SK-N-SH (cell line): ENCODE results near the gene ITCH.

ENCODE experiments used
- CTCF ChIP-seq: fragments of 200-600 bp; sonication (generic); IDR thresholded peaks from 2 replicates; pipeline ENCODE4 v1.6.1; 2017; ENCODE audit warnings: antibody characterized with exemption, mild to moderate bottlenecking, moderate library complexity
- EP300 ChIP-seq, 2 experiments: IDR thresholded peaks; 2 replicates each; pipeline versions ENCODE4 v1.4.0 to v1.6.1; 2012; ENCODE audit warnings: borderline replicate concordance in 1 of 2, low read depth in 1 of 2, low read length in 1 of 2
- NRF1 ChIP-seq: IDR thresholded peaks from 2 replicates; pipeline ENCODE4 v1.6.1; 2012; ENCODE audit warnings: low read depth, mild to moderate bottlenecking, low read length
- POLR2AphosphoS5 ChIP-seq: IDR thresholded peaks from 2 replicates; pipeline ENCODE4 v1.6.1; 2012; ENCODE audit warnings: low read depth, low read length
- RAD21 ChIP-seq: IDR thresholded peaks from 2 replicates; pipeline ENCODE4 v1.6.1; 2012; ENCODE audit warnings: mild to moderate bottlenecking, low read length
- TF ChIP-seq, protein P1 (sequence below): fragments of 150-350 bp; IDR thresholded peaks from 2 replicates; pipeline ENCODE4 v1.6.1; 2016; ENCODE audit warnings: mild to moderate bottlenecking, low read depth, low read length

DNA sequence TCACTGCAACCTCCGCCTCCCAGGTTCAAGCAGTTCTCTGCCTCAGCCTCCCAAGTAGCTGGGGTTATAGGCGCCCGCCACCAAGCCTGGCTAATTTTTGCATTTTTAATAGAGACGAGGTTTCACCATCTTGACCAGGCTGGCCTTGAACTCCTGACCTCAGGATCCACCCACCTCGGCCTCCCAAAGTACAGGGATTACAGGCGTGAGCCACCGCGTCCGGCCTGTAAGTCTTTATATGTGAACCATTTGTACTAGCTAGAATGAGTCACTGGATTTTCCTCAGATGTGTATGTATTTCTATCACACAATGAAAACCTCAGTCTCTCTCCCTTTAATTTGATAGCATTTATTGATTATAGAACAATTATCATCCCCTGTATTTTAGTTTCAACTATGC, 34.0 kb downstream of the ITCH start:
- TF ChIP-seq RAD21: no peak
- TF ChIP-seq EP300 (IDR thresholded peaks at IDR 0.05; ENCODE audit: borderline replicate concordance in 1 of 2, low read depth in 1 of 2, low read length in 1 of 2): no peak
- TF ChIP-seq CTCF: no peak
- no peak for TF ChIP-seq NRF1
- TF ChIP-seq, protein P1, sequence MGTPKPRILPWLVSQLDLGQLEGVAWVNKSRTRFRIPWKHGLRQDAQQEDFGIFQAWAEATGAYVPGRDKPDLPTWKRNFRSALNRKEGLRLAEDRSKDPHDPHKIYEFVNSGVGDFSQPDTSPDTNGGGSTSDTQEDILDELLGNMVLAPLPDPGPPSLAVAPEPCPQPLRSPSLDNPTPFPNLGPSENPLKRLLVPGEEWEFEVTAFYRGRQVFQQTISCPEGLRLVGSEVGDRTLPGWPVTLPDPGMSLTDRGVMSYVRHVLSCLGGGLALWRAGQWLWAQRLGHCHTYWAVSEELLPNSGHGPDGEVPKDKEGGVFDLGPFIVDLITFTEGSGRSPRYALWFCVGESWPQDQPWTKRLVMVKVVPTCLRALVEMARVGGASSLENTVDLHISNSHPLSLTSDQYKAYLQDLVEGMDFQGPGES: no peak
- TF ChIP-seq POLR2AphosphoS5: no peak
